NAMALWA (cell line): Measurements from ENCODE around the gene MKX.
A peak's percentile ranks its signal among the peaks of the same experiment; 100 is the strongest.

Experiments
- DNase-seq: peaks from one replicate; pipeline ENCODE4 v3.0.0-alpha.2; 2015; ENCODE audit warnings: low spot score

Gene MKX, protein sequence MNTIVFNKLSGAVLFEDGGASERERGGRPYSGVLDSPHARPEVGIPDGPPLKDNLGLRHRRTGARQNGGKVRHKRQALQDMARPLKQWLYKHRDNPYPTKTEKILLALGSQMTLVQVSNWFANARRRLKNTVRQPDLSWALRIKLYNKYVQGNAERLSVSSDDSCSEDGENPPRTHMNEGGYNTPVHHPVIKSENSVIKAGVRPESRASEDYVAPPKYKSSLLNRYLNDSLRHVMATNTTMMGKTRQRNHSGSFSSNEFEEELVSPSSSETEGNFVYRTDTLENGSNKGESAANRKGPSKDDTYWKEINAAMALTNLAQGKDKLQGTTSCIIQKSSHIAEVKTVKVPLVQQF

DNA sequence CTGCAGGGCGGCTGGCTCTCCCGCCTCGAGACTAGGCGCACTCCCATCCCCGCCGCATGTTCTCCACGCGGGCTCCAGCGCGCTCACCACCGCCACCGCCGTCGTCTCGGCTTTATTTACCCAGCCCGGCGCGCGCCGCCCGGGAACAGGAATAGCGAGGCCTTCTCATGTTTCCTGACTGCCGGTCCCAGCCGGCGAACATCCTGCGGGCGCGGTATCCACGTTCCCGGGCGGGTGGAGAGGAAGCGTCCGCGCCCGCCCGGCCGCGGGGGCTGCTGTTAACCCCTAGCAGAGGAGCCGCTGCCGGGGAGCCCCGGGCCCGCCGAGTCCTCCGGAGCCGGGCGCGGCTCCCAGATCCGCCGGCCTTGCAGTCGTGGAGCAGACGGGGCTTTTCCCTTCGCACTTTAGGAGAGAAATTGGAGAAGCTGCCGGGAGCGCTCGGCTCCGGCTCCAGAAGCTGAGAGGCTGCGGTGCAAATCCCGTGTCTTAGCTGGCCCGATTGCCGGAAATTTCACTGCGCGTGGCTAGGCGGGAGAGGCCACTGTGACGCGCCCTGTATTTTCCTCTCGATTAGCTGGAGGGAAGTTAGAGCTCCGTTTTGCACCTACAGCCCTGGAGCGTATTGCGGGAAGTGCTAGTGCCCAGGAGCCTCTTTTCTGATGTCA lies at the start of gene MKX:
TSS of gene MKX (minus strand) at position 88 of the 665 bp plus-strand sequence. CDS start 2,404 bp downstream, outside the sequence.
- no peak for DNase-seq

- DNase-seq: peak; percentile 21
Measured at GRCh38 chr10:27794157-27794556, 48.5 kb upstream of the MKX start.

GRCh38 chr10:27792216-27792615 lies 46.6 kb upstream of the MKX start:
- no peak for DNase-seq

DNA sequence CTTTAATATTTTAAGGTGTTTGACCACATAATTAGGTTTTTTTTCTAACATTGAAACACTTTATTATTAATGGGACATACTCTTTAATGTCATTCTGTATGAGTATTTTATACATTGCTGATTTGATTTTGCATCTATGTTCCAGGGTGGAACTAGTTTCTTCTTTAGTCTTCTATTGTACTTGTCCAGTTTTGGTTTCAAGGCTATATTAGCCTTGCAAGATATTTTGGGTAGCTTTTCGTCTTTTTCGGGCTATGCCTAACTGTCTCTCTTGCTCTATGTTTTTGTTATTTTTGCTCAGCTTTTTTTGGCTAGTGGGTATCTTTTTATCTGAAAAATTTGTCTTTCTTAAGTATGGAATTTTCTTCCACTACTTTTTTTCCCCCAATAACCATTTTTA lies 38.7 kb upstream of the MKX start:
- DNase-seq: no peak

GRCh38 chr10:27783660-27784059 lies 38.0 kb upstream of the MKX start:
- peak; percentile 55 for DNase-seq

DNA sequence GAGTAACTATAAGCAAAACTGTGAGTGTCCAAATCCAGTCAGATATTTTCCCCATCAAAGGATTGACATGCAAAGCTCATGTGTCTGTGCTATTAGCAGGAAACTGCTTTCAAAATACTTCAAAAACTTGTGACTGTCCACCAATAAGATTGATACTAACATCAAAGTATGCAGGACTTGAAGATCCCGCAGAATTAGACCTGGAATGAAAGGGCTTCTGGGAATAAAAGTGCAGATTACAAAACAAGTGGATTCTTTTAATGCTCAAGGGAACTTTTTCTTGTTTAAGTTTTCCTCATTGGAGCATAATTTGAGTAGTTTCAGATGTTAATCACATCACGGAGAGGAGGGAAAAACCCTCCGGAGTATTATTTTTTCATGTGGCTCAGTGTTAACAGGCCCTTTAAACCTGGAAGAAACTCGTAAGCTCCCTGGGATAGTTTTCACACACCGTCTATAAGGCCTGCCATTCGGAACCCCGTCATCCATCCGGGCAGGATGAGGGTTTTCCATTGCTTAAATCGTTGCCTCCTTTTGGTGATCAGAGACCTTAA lies 33.9 kb upstream of the MKX start:
- no peak for DNase-seq

GRCh38 chr10:27774831-27775230 lies 29.2 kb upstream of the MKX start:
- no peak for DNase-seq

DNA sequence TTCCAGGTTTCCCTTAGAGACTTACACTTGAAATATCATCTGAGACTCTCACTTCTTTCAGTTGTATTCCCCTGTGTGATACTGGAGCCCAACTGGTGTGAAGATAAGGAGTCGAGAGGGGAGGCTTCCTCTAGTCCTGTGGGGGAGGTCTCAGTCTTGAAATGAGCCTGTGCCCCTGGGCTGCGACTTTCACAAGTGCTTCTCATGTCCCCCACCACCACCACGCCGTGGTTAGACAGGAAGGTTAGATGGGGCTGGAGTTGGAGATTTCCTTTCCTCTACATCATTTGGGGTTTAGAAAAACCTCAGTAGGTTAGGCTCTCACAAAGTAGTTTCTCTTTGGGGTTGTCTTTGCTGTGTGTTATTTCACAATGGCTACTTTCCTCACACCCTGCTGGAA lies 25.6 kb upstream of the MKX start:
- DNase-seq: no peak

DNA sequence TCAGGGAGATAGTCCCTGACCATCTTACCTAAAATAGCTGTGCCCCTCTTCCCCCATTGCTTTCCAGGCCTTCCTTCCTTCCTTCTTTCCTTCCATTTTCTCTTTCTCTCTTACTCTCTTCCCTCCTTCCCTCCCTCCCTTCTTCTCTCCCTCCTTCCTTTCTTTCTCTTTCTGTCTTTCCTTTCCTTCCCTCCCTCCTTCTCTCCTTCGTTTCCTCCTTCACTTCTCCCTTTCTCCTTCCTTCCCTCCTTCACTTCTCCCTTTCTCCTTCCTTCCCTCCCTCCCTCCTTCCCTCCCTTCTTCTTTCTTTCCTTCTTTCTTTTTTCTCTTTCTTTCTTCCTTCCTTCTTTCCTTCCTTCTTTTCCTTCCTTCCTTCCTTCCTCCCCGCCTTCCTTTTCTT lies 24.6 kb upstream of the MKX start:
- no peak for DNase-seq

DNA sequence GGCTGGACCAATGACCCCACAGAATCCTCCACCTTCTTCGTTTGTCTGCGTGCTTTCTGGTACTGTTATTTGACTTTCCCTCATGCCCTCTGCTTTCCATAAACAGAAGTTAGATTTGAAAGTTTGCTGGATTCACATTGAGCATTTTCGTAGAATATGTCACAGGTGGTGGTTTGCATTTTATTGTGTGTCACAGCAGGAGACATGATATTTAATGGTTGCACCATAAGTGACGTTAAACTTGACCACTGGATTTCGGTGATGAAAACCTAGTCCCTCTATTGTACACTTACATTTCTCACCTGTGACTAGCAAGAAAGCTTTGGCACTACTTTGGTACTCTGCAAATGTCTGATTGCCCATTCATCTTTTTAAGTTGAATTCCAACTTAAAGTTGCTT lies 15.2 kb upstream of the MKX start:
- no peak for DNase-seq

- DNase-seq: no peak
Measured at GRCh38 chr10:27759483-27760272, 14.1 kb upstream of the MKX start.

GRCh38 chr10:27752673-27753237 lies 7.1 kb upstream of the MKX start:
- no peak for DNase-seq

DNA sequence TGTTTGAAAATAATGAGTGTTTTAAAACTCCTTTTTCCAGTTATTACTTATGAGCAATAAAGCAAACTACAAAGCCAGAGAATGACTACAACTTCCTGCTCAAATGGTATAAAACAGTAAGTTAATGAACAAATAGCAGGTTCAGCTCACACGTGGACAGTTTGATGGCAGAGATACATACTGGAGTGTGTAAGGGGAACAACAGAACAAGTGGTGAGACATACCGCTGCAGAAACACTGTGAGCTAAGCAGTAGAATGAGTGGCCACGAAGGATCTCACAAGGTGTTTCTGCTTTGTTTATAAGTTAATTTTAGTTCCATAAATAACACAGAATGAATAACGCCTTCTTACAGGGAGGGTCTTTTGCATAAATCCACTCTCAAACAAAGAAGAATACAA lies 3.0 kb upstream of the MKX start:
- DNase-seq: no peak

DNA sequence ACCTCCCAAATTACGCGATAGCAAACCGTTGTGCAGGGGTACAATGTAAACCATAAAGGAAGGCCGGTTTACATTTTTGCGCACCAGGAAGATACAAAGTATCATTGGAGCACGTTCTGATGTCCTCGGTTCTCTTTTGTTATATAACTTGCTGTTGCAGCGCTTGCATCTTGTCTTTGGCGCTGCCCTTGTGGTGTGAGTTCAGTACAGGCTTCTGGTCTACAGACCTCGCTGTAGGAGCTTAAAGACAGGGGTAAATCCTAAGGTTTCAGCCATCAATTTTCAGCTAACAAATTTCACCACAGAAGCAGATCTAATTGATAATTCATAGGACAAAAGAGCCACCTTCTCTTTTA lies 1.5 kb upstream of the MKX start:
- peak; percentile 13 for DNase-seq

GRCh38 chr10:27746397-27747095 lies 927 bp upstream of the MKX start:
- no peak for DNase-seq

DNA sequence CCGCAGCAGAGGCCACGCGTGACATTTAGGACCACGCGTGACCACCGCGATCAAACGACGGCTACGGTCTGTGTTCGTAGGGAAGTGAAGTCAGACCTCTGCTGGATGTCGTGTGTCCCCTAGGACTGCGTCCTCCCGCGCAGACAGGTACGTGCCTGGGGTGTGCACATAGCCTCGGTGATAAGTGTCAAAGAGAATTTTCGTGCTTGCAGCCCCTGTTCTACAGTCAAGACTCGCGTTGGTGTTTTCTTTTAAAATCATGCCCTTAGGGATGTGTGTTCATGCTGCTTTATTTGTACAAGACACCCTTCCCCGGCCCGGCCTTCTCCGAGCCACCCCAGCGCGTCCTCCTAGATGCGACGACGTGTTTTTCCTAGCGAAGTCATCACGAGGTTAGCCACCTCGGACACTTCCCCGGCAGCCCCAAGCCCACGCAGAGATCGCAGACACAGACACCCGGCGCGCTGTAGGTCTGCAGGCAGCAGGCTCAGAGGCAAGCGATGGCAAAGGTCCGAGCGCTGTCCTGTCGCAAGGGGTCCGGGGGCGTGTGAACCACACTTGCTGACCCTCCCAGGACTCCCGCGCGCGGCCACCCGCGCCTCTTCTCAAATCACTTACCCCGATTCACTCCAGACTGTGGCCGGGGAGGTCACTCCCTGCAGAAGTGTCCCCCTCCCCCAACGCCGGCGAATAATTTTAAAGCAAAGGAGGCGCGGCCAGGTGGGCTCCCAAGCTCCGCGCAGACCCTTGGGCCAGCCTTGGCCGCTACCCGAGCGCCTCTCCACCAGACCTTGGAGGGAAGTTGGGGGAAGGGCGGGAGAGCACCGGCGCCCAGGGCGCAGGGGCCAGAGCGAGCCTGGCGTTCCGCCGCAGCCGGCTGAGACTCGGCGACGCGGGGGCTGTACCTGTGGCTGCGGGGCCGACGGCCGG lies 552 bp downstream of the MKX start:
- DNase-seq: no peak

DNA sequence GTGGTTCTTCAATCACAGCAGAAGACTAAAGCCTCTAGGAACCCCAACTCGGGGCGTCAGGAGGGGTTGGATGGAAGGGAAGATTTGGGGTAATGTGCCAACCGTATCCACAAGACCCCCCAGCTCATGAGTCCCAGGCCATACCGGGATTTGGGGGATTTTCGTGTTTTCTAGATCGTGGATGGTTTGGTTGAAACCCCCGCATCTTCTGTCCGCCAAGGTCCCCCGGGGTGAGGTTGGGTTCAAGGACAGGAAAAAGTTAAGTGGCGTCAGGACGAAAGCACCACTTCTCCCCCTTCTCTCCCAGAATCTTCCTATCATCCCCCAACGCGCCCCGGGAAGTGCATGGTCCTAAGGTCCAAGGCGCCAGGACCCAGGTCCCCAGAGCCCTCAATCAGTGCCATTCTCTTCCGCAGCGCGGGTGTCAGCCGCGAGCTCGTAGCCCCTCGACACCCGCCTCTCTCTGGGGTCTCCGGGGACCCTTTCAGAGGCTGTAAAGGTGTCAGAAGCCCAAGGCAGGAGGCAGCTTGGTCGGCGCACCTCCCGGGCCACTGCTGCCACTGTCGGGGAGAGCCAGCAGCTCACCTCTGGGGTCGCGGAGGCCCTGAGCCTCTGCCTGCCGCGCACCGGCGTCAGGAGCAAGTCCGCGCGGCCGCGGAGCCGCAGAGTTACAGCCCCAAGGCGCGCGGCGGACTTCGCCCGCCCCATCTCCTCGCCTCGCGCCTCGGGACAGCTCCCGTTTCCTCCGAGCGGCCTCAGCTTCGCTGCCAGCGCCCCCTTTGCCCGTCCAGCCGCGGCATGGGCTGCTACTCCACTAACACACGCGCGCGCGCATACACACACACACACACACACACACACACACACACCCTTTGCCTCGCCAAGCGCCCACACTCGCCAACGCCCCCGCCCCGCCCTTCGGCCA lies 1.5 kb downstream of the MKX start:
- DNase-seq: no peak

- DNase-seq: no peak
Measured at GRCh38 chr10:27743012-27743876, 2.4 kb downstream of the MKX start.
